Stimulated activated CD4-positive, alpha-beta T cell treated with anti-CD3 and anti-CD28 coated beads, Interleukin-15, amount 100 ng/mL, for 24 hours (primary cell): Measurements from ENCODE around the gene RBMXL3.
"Not testable (repeated sequence)": the region's sequence is repeated elsewhere in the genome, so short reads cannot be mapped to it uniquely, and the experiment has no call there.

Experiments used
- DNase-seq: peaks from one replicate; pipeline ENCODE4 v3.0.0-alpha.2; 2020

RBMXL3 gene

DNA sequence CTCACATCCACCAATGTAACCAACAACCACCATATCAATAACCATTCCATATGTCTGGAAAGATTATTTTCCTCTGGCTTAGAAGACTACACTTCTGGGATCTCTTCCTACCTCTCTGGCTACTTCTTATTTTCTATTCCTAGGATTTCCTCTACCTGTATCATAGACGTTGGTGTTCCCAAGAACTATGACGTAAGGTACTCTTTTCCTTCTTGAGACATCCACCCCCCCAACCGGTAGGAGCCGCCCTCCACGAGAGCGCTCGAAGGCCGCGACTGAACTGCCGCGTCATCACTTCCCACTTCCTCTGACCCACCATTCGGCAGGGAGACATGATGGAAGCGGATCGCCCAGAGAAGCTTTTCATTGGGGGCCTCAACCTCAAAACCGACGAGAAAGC lies at the start of gene RBMXL3:
Gene RBMXL3 (plus strand): TSS at position 301 of the 400 bp plus-strand sequence. CDS start 32 bp downstream, at position 333.
- no peak for DNase-seq

DNA sequence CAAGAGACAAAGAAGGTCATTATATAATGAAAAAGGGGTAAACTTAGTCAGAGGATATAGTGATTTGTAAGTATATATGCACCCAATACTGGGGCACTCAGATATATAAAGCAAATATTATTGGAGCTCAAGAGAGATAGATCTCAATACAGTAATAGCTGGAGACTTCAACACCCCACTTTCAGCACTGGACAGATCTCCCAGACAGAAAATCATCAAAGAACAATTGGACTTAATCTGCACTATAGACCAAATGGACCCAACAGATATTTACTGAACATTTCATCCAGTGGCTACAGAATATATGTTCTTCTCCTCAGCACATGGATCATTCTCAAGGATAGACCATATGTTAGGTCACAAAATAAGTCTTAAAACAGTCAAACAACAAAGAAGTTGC lies 47.2 kb upstream of the RBMXL3 start:
- no peak for DNase-seq

DNA sequence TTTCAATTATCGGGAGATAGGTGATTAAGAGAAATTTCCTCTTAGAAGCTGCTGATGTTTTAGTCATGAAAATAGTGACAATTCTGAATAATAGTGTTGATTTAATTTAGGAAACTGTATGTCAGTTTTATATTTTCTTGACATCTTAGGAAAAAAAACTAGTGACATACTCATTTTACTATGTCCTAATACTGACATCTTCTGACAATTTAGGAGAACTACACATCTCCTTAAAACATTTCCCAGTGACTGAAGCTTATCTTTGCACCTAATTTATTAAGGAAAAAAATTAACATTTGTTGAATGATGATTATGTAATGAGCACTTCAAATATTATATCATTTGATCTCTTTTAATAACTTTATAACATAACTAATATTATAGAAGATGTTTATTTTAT lies 42.0 kb upstream of the RBMXL3 start:
- no peak for DNase-seq

DNA sequence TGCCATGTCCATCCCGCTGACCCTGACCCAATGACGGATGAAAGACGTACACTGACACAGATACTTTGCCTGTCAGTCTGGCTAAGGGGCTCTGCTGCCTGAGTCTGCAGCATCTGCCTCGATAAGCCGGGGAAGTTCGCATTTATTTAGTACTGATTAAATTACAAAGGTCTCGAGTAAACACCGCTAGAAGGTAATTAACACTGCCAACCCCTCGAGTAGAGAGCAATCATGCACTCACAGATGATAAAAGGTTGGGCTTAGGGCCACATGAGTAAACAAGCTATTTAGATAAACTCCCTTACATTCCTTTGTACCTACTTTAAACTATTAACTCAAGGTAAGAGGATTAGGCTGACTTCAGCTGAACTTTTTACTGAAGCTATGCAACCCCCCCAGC lies 16.0 kb upstream of the RBMXL3 start:
- DNase-seq, result no peak

DNA sequence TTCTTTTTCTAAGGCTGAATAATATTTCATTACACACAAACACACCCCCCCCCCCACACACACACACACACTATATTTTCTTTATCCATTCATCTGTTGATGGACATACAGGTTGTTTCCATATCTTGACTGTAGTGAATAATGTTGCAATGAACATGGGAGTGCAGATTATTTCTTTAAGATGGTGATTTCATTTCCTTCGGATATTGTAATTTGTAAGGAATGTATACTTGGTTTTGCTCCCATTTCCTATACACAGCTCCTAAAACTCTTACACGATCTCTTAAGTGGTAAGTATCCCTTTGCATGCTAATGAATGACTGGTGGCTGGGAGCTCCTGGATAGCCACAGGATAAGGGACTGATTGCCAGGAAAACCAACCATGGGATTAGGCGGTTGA lies 14.7 kb upstream of the RBMXL3 start:
- no peak for DNase-seq

DNA sequence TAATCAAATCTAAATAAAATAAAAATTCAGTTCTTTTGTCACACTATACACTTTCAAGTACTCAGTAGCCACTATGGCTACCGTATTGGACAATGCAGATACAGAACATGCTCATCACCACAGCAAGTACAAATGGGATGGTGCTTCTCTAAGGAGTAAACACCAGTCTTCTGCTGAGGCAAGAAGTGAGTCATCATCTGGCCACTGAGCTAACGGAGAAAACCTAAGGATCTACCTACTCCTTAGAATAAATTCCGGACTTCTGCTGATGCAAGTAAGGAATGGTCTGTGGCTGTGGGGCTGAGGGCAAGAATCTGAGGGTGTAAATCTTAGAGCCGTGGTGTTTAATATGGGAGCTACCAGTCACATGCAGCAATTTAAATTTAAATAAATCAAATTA lies 11.3 kb upstream of the RBMXL3 start:
- DNase-seq, result no peak

DNA sequence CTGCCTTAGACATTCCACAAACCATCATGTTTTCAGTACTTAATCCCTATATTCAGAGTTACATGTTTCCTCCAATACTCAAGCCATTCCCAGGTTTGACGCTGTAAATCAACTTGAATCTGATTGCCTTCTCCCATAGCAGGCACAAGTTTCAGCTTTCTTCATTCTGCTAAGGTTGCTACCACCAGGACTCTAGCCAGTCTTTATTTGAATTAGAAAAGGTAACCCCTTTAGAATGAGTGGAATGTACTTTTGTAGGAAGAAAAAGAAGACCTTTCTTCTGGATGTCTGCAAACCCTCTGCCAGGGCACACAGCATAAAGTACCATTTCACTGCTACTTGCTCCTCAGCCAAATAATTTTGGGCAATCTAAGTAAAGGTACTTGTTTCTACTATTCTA lies 10.7 kb upstream of the RBMXL3 start:
- no peak for DNase-seq

DNA sequence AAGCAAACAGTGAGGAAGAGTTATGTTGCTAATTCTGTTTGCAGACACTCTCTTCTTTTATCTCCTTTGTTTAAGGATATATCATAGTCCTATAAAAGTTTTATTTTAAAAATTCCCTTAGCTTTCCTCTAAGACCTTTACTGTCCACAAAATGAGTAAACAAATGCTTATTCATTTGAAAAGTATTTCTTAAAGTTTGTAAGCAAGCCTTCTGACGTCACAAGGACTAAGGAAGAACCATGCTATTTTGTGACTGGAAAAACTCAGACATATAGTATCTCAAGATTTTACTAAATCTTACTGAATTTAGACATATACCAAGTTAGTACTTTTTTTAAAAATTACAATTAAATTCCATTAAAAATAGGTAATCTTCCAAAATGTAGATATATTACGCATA lies 5.2 kb upstream of the RBMXL3 start:
- no peak for DNase-seq

DNA sequence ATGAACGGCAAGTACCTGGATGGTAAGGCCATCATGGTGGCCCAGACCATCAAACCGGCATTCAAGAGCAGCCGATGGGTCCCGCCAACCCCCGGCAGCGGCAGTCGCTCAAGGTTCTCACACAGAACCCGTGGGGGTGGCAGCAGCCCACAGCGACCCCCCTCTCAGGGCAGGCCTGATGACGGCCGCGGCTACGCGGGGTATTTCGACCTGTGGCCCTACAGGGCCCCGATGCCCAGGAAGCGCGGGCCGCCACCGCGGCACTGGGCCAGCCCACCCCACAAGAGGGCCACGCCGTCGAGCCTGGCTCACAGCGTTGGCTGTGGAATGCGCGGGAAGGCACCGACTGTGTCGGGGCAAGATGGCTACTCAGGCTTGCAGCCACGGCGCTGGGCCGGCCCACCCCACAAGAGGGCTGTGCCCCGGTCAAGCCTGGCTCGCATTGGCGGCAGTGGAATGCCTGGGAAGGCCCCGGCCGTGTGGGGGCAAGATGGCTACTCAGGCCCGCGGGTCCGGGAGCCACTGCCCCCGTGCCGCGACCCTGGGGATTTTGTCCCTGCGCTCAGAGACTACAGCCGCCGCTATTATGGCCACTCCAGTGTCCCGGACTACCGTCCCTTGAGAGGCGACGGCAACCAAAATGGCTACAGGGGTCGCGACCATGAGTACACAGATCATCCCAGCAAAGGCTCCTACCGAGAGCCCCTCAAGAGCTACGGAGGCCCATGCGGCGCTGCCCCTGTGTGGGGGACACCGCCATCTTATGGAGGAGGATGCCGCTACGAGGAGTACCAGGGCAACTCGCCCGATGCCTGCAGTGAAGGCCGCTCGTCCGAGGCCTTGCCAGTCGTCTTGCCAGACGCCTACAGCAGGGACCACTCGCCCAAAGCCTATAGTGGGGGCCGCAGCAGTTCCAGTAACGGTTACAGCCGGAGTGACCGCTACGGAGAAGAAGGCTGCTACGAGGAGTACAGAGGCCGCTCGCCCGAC lies 731 bp downstream of the RBMXL3 start:
- DNase-seq, result no peak

DNA sequence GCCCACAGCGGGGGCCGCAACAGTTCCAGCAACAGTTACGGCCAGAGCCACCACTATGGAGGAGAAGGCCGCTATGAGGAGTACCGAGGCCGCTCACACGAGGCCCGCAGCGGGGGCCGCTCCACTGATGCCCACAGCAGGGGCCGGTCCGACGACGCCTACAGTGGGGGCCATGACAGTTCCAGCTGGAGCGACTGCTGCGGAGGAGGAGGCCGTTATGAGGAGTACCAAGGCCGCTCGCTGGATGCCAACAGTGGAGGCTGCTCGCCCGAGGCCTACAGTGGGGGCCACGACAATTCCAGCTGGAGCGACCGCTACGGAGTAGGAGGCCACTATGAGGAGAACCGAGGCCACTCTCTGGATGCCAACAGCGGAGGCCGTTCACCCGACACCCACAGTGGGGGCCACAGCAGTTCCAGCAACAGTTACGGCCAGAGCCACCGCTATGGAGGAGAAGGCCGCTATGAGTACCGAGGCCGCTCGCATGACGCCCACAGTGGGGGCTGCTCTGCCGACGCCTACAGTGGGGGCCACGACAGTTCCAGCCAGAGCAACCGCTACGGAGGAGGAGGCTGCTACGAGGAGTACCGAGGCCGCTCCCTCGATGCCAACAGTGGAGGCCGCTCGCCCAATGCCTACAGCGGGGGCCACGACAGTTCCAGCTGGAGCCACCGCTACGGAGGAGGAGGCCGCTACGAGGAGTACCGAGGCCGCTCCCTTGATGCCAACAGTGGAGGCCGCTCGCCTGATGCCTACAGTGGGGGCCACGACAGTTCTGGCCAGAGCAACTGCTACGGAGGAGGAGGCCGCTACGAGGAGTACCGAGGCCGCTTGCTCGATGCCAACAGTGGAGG lies 1.7 kb downstream of the RBMXL3 start:
- no peak for DNase-seq

DNA sequence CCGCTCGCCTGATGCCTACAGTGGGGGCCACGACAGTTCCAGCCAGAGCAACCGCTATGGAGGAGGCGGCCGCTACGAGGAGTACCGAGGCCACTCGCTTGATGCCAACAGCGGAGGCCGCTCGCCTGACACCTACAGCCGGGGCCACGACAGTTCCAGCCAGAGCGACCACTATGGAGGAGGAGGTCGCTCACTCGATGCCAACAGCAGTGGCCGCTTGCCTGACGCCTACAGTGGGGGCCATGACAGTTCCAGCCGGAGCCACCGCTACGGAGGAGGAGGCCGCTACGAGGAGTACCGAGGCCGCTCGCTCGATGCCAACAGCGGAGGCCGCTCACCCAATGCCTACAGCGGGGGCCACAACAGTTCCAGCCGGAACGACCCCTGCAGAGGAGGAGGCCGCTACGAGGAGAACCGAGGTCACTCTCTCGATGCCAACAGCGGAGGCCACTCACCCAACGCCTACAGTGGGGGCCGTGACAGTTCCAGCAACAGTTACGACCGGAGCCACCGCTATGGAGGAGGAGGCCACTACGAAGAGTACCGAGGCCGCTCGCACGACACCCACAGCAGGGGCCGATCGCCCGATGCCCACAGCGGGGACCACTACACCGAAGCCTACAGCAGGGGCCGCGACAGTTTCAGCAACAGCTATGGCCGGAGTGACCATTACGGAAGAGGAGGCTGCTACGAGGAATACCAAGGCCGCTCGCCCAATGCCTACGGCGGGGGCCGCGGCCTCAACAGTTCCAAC lies 2.5 kb downstream of the RBMXL3 start:
- no peak for DNase-seq

DNA sequence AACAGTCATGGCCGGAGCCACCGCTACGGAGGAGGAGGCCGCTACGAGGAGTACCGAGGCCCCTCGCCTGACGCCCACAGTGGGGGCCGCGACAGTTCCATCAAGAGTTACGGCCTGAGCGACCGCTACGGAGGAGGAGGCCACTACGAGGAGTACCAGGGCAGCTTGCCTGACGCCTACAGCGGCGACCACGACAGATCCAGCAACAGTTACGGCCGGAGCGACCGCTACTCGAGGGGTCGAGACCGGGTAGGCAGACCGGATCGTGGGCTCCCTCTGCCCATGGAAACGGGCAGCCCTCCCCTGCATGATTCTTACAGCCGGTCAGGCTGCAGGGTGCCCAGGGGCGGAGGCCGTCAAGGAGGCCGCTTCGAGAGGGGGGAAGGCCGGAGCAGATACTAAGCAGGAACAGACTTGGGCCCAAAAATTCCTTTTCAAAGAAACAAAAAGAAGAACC lies 3.1 kb downstream of the RBMXL3 start:
- no peak for DNase-seq

DNA sequence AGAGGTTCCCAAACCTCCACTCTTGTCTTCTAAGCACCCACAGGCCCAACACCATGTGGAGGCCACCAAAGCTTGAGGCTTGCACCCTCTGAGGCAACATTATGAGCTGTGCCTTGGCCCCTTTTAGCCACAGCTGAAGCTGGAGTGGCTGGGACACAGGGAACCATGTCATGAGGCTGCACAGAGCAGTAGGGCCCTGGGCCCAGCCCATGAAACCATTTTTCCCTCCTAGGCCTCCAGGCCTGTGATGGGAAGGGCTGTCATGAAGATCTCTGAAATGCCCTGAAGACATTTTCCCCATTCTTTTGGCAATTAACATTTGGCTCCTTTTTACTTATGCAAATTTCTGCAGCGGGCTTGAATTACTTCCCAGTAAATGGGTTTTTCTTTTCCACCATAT lies 14.8 kb downstream of the RBMXL3 start:
- no peak for DNase-seq

DNA sequence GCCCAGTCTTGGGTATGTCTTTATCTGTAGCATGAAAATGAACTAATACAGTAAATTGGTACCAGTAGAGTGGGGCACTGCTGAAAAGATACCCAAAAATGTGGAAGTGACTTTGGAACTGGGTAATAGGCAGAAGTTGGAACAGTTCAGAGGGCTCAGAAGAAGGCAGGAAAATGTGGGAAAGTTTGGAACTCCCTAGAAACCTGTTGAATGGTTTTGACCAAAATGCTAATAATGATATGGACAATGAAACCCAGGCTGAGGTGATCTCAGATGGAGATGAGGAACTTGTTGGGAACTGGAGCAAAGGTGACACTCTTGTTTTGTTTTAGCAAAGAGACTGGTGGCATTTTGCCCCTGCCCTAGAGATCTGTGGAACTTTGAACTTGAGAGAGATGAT lies 20.3 kb downstream of the RBMXL3 start:
- DNase-seq, result not testable (repeated sequence)

DNA sequence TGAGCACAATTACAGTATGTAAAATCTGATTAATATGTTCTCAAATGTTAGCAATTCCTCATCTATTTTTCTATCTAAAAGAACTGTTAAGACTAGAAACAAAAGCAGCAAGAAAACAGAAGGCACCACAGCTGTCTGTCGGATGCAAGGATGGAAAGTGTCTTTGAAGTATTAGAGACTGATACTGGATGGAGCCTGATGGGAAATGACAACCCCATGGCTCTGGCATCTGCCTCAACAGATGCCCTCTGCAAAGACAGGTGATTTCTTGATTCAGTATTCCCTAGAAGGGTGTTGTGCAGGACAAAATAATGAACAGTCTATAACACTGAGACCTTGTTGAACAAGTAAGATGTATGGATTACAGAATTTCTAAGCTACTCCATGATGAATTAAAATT lies 24.9 kb downstream of the RBMXL3 start:
- no peak for DNase-seq

DNA sequence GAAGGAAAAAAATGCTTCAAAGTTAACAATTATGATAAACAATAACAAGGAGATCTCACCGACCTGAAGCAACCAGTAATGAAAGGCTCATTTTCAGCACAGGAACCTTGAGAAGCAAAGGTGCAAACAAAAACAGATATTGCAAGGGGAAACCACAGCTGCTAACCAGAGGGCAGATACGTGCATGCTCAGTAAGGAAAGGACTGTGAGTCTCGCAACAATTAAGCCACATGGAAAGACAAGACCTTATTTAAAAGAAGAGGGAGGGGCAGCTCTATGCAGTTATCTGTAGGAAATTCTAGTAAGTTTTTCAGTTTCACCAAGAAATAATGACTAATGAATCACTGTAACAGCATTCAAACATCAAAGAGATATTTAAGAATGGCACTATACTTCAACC lies 25.4 kb downstream of the RBMXL3 start:
- no peak for DNase-seq

DNA sequence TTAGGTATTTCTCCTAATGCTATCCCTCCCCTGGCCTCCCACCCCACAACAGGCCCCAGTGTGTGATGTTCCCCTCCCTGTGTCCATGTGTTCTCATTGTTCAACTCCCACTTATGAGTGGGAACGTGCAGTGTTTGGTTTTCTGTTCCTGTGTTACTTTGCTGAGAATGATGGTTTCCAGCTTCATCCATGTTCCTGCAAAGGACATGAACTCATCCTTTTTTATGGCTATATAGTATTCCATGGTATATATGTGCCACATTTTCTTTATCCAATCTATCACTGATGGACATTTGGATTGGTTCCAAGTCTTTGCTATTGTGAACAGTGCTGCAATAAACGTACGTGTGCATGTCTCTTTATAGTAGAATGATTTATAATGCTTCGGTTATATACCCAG lies 28.1 kb downstream of the RBMXL3 start:
- not testable (repeated sequence) for DNase-seq

DNA sequence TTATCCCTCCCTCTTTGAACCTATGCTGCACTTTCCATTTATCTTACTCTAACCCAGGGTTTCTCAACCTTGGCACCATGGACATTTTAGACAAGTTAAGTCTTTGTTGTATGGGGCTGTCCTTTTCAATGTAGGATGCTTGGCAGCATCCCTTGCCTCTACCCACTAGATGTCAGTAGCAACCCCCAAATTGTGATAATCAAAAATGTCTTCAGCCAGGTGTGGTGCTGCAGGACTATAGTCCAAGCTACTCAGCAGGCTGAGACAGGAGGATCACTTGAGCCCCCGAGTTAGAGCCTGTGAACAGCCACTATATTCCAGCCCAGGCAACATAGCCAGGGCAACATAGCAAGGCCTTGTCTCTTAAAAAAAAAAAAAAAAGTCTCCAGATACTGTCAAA lies 37.7 kb downstream of the RBMXL3 start:
- no peak for DNase-seq

DNA sequence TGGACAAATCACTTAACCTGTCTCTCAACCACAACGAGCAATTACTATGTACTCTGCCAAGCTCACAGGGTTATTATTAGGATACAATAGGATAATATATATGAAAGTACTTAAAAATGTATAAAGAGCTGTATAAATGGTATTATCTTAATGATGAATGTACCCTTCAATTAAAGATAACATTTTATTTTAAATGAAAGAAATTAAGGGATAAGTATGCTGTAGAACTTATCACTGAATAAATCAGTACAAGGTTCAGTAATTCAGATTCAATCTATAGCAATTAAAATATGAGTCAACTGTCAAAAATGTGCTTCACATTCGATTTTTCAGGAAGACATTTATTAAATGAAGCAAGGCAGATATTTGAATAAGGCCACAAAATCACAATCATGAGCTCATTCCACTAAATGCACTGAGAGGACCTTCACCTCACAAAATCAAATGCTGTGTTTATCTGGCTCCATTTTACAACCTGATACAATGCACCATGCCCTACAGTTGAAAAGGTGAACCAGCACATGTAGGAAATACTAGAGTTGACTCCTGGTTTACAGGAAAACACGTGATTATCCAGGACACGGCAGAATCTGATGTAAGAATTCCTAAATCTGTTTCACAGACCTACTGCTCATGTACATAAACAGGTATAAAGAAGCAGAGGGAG lies 40.3 kb downstream of the RBMXL3 start:
- no peak for DNase-seq

DNA sequence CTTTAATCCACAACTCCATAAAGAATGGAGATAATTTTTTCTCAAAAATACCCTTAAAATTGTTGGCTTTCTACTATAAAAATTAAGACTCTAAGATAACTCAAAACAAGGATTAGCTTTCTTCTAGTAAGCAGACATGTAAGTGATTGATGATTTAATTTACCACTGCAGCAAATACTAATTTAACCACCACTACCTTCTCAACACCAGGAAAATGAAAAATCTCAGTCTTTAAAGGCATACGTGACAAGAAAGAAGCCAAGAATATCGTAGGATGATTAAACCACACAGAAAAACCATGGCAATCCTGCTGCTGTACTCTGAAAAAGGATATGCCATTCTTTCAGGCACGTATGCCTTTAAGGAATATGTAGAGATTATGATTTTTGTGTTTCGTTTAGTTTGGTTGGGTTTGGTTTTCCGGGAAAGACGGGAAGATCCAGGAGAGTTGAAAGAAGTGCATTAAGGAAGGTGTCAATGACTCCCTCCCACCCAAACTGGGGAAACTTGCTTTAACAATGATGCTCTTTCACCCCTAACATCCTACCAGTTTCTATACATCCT lies 43.8 kb downstream of the RBMXL3 start:
- no peak for DNase-seq

DNA sequence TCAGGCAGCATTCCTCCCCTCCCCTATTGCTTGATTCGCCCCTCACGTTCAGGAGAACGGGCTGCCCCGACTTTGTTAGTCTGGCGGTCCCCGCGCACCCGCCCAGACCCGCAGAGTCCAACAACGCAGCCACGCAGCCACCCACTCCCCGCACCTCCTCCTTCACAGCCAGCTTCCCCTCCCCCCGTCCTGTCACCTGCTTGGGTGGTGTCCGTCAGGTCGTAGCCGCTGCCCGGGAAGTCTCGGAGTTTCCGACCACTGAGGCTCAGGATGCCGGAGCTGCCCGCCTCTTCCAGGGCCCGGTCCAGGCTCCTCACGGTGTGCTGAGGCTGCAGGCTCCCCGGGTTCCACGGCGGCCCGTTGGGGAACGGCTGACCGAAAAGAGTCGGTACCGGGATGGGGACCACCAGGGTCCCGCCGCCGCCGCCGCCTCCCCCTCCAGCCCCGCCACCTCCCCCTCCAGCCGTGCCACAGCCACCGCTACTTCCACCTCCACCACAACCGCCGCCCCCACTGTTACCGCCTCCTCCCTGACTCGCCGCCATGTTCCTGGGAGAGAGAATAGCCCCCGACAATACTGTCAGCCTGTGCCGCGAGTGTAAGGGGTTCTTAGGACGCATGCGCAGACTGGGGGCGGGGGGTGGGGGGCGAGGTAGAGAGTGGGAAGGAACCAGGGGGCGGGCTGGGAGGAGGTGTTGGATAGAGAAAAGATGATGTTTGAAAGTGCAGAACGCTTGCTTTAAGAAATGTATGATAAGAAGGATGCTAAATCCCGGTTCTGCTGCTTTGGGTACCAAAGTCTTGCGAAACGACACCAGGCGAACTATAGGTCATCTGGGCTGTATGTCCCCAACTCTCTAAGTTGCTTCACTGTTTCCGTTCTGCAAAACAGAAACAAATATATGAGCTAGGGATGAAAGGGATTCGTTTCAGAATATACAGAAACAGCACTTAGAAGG lies 44.6 kb downstream of the RBMXL3 start, which contains the start of gene LRCH2:
Gene LRCH2 (minus strand): TSS at position 600 of the 959 bp plus-strand sequence. CDS start 55 bp downstream, at position 545.
- no peak for DNase-seq
